Measurements from ENCODE around the gene BTBD9.

- no peak for TF ChIP-seq POLR2A (IDR thresholded peaks at IDR 0.05; ENCODE audit: low read length)
- TF ChIP-seq GATA1 (IDR thresholded peaks at IDR 0.05; ENCODE audit: low read depth, low read length), result no peak
Measured at GRCh38 chr6:38169221-38169976, 470.3 kb downstream of the BTBD9 start.

Measured in erythroblast (primary cell).